Stimulated activated CD4-positive, alpha-beta T cell treated with anti-CD3 and anti-CD28 coated beads, Interleukin-15, amount 100 ng/mL, for 48 hours (primary cell): Measurements from ENCODE around the gene PCBP3.
"Not testable (repeated sequence)": the region's sequence is repeated elsewhere in the genome, so short reads cannot be mapped to it uniquely, and the experiment has no call there.

Experiments used
- DNase-seq, 2 donors: peaks; one replicate each; pipeline ENCODE4 v3.0.0-alpha.2; 2020; ENCODE audit warnings: low read depth in 2 of 2

The PCBP3 gene

GRCh38 chr21:45945066-45945867, 301.7 kb downstream of the PCBP3 start:
- no peak for DNase-seq

- no peak for DNase-seq
Measured at GRCh38 chr21:45945868-45946210, 302.3 kb downstream of the PCBP3 start.

- no peak for DNase-seq
Measured at GRCh38 chr21:45947296-45947695, 303.8 kb downstream of the PCBP3 start.

- no peak for DNase-seq
Measured at GRCh38 chr21:45947716-45948255, 304.3 kb downstream of the PCBP3 start.

GRCh38 chr21:45948576-45949141, 305.1 kb downstream of the PCBP3 start:
- no peak for DNase-seq

- DNase-seq, result no peak
Measured at GRCh38 chr21:45949928-45950739, 306.6 kb downstream of the PCBP3 start.

- DNase-seq, result no peak
Measured at GRCh38 chr21:45950740-45951515, 307.4 kb downstream of the PCBP3 start.

- no peak for DNase-seq
Measured at GRCh38 chr21:45951676-45952075, 308.2 kb downstream of the PCBP3 start.

GRCh38 chr21:45952527-45952926, 309.0 kb downstream of the PCBP3 start:
- DNase-seq, result not testable (repeated sequence)

GRCh38 chr21:45952974-45953373, 309.4 kb downstream of the PCBP3 start:
- DNase-seq, result no peak

GRCh38 chr21:45954261-45954660, 310.7 kb downstream of the PCBP3 start:
- no peak for DNase-seq

- DNase-seq, result no peak
Measured at GRCh38 chr21:45954921-45955320, 311.4 kb downstream of the PCBP3 start.

GRCh38 chr21:45957551-45957950, 314.0 kb downstream of the PCBP3 start:
- DNase-seq, result no peak

GRCh38 chr21:45957981-45958600, 314.6 kb downstream of the PCBP3 start:
- no peak for DNase-seq

- no peak for DNase-seq
Measured at GRCh38 chr21:45959182-45959581, 315.7 kb downstream of the PCBP3 start.

GRCh38 chr21:45959779-45960390, 316.4 kb downstream of the PCBP3 start:
- no peak for DNase-seq

GRCh38 chr21:45961408-45961807, 317.9 kb downstream of the PCBP3 start:
- DNase-seq, result not testable (repeated sequence)

GRCh38 chr21:45962531-45963231, 319.2 kb downstream of the PCBP3 start:
- no peak for DNase-seq

GRCh38 chr21:45963232-45963570, 319.7 kb downstream of the PCBP3 start:
- DNase-seq, result no peak

GRCh38 chr21:45964649-45965048, 321.1 kb downstream of the PCBP3 start:
- DNase-seq, result no peak
